HUES48 (cell line): ENCODE data around the gene NSMF.
A peak's percentile ranks its signal among the peaks of the same experiment; 100 is the strongest.

Source experiments
- H3K27ac ChIP-seq: one replicate; pipeline ENCODE4 v1.7.0; 2013; ENCODE audit warnings: low read depth, low read length, inconsistent platforms
- H3K27me3 ChIP-seq: 2 replicates; pipeline ENCODE4 v1.6.1; 2013; ENCODE audit warnings: mild to moderate bottlenecking, low read length; ENCODE audit not compliant: control insufficient read depth, insufficient read depth
- H3K36me3 ChIP-seq: 2 replicates; pipeline ENCODE4 v1.6.1; 2013; ENCODE audit warnings: low read length; ENCODE audit not compliant: control insufficient read depth, insufficient read depth
- H3K4me1 ChIP-seq: 2 replicates; pipeline ENCODE4 v1.6.1; 2013; ENCODE audit warnings: mild to moderate bottlenecking, low read length; ENCODE audit not compliant: control insufficient read depth, insufficient read depth
- H3K4me3 ChIP-seq: 2 replicates; pipeline ENCODE4 v1.5.1; 2013; ENCODE audit warnings: mild to moderate bottlenecking, low read depth, low read length
- H3K9ac ChIP-seq: 2 replicates; pipeline ENCODE4 v1.6.1; 2013; ENCODE audit warnings: mild to moderate bottlenecking, low read depth, low read length, moderate library complexity
- H3K9me3 ChIP-seq: 2 replicates; pipeline ENCODE4 v1.6.1; 2013; ENCODE audit warnings: low read length; ENCODE audit not compliant: control insufficient read depth, insufficient read depth

The NSMF gene, protein sequence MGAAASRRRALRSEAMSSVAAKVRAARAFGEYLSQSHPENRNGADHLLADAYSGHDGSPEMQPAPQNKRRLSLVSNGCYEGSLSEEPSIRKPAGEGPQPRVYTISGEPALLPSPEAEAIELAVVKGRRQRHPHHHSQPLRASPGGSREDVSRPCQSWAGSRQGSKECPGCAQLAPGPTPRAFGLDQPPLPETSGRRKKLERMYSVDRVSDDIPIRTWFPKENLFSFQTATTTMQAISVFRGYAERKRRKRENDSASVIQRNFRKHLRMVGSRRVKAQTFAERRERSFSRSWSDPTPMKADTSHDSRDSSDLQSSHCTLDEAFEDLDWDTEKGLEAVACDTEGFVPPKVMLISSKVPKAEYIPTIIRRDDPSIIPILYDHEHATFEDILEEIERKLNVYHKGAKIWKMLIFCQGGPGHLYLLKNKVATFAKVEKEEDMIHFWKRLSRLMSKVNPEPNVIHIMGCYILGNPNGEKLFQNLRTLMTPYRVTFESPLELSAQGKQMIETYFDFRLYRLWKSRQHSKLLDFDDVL

DNA sequence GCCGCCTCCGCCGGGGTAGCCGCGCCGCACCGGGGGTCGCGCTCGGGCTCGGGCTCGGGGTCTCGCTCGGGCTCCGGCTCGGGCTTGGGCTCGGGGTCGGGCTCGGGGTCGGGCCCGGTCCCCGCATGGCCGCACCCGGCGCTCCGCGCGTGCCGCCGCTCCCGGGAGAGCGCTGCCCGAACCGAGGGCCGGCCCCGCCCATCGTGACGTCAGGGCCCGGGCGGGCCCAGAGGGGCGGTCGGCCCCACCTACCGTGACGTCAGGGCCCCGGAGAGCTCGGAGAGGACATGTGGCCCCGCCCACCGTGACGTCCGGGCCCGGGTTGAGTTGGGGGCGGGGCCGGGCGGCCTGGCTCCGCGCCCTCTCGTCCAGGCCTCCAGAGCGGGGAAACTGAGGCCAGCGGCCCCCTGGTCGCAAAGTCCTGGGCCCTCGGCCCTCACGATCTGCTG lies at the start of gene NSMF:
NSMF (minus strand) TSS at position 183 of the 449 bp plus-strand sequence. CDS start 232 bp downstream, outside the sequence.
- H3K9me3 ChIP-seq: no peaks in the 10 kb centered on the region
- H3K4me3 ChIP-seq: peak within 1 kb of the TSS; percentile 72
- H3K36me3 ChIP-seq: peaks cover 20% of the 10 kb centered on the region; the same call in 1 of the 2 replicates
- H3K27me3 ChIP-seq: peaks cover 15% of the 10 kb centered on the region
- no peaks in the 10 kb centered on the region; the same call in 1 of the 2 replicates for H3K4me1 ChIP-seq
- no peak within 1 kb of the TSS for H3K27ac ChIP-seq
- H3K9ac ChIP-seq: no peak within 1 kb of the TSS

GRCh38 chr9:137506702-137507171 lies 47.6 kb upstream of the NSMF start:
- H3K9me3 ChIP-seq: peaks cover 13% of the 10 kb centered on the region
- H3K4me1 ChIP-seq: no peaks in the 10 kb centered on the region
- H3K27ac ChIP-seq: no peak overlapping the region
- no peak overlapping the region for H3K4me3 ChIP-seq
- no peaks in the 10 kb centered on the region for H3K36me3 ChIP-seq
- no peaks in the 10 kb centered on the region for H3K27me3 ChIP-seq
- H3K9ac ChIP-seq: no peak overlapping the region

DNA sequence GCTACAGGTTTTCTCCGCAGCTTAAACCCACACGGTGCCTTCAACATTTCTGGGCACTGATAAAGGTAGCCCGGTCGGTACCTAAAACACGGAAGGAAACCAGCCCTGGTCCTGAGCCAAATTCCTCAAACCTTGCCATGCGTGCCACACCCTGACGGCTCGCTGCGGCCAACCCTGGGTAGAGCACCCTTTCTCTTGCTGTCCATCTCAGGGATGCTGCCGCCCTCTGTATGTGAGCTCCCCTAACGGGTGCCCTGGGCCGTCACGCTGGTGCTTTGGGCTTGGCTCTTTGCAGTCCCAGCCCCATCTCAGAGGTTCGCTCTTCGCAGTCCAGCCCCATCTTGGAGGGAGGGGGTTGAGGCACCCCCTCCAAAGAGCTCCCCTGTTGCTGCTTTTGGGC lies 47.1 kb upstream of the NSMF start:
- H3K27ac ChIP-seq: no peak overlapping the region

DNA sequence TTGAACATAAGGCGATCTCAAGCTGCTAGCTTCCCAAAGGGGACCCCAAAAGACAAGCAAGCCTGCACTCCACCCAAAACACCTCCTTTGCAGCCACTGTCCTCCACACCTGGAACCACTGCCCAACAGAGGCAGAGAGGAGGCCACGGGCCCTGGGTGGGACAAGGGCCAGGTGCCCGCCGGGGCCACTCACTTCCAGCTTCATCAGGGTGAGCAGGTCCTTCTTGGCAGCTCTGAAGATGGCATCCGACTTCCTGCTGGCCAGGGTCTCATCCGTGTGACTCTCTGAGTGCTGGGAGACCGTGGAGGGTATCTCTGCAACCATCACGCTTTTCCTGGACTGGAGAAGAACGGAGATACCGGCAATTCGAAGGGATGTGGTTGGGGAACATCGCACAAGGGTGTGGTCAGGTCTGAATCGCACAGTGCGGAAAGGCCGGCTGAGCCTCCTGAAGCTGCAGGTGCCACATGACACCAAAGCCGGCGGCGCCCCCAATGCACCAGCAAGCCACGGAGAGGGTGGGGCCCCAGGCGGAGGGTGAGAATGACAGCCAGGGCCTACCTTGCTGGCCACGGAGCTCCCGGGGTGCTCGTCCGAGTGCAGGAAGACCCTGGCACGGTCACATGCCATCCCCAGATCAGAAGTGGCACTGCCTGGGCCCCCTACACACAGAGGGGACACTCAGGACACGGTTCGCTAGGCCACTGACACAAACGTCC lies 46.4 kb upstream of the NSMF start:
- H3K9ac ChIP-seq: no peak overlapping the region
- no peak overlapping the region for H3K4me3 ChIP-seq
- no peaks in the 10 kb centered on the region for H3K36me3 ChIP-seq
- H3K4me1 ChIP-seq: no peaks in the 10 kb centered on the region
- no peak overlapping the region for H3K27ac ChIP-seq
- H3K9me3 ChIP-seq: peaks cover 13% of the 10 kb centered on the region
- no peaks in the 10 kb centered on the region for H3K27me3 ChIP-seq

More for the DNA sequence above, 47.1 kb upstream of the NSMF start:
- peaks cover 13% of the 10 kb centered on the region for H3K9me3 ChIP-seq
- H3K4me3 ChIP-seq: no peak overlapping the region
- H3K36me3 ChIP-seq: no peaks in the 10 kb centered on the region
- no peak overlapping the region for H3K9ac ChIP-seq
- H3K27me3 ChIP-seq: no peaks in the 10 kb centered on the region
- no peaks in the 10 kb centered on the region for H3K4me1 ChIP-seq

- H3K4me1 ChIP-seq: no peaks in the 10 kb centered on the region
- H3K36me3 ChIP-seq: no peaks in the 10 kb centered on the region
- peaks cover 13% of the 10 kb centered on the region for H3K9me3 ChIP-seq
- no peaks in the 10 kb centered on the region for H3K27me3 ChIP-seq
- no peak overlapping the region for H3K9ac ChIP-seq
- H3K4me3 ChIP-seq: no peak overlapping the region
- no peak overlapping the region for H3K27ac ChIP-seq
Observed at GRCh38 chr9:137504432-137504777, 45.3 kb upstream of the NSMF start.

DNA sequence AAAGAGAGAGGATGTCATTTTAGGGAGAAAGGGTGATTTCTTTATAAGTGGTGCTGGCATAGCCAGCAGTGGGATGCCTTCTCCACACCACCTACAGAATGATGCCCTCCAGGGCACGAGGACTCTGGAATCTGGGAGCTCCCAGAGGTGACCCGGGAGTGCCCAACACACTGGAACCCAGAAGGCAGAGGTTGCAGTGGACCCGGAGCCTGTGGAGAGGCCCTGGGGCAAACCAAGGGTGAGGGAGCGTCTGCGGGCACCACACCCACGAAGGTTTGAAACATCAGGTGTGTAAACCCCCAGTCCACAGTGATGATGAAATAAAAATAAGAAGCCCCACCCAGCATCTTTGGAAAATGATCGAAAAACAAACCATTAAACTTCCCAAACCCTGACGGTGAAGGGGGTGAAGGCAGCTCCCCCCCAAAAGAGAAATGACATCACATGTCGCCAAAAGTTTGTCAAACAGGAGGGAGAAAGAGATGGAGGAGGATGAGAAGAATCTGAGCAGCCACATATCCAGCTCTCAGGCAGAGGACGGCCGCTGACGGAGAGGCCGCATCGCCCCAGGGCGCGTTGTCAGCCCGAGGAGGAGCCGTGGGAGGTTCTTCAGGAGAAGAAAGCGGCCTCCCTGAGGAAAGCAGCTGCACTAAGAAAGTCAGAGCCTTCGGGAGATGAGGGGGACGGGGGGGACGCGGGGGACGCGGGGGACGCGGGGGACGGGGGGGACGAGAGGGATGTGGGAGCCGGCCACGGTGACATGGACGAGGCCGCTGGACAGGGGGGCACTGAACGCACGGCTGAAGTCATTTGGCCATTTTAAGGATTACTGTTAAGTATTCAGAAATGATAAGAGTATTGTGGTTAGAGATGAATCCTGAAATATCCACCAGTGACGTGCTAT lies 43.1 kb upstream of the NSMF start:
- Histone ChIP-seq H3K36me3 (no peaks in the 10 kb centered on the region), H3K4me3 (no peak overlapping the region), H3K9ac (no peak overlapping the region), H3K9me3 (peaks cover 15% of the 10 kb centered on the region), H3K27ac (no peak overlapping the region), H3K27me3 (no peaks in the 10 kb centered on the region), H3K4me1 (no peaks in the 10 kb centered on the region)

- no peaks in the 10 kb centered on the region for H3K4me1 ChIP-seq
- no peak overlapping the region for H3K4me3 ChIP-seq
- no peaks in the 10 kb centered on the region for H3K36me3 ChIP-seq
- no peak overlapping the region for H3K27ac ChIP-seq
- peaks cover 15% of the 10 kb centered on the region for H3K9me3 ChIP-seq
- H3K27me3 ChIP-seq: no peaks in the 10 kb centered on the region
- H3K9ac ChIP-seq: no peak overlapping the region
Observed at GRCh38 chr9:137501457-137501856, 42.3 kb upstream of the NSMF start.

- Histone ChIP-seq H3K27ac (no peak overlapping the region), H3K4me1 (no peaks in the 10 kb centered on the region), H3K9ac (no peak overlapping the region), H3K27me3 (no peaks in the 10 kb centered on the region), H3K9me3 (peaks cover 15% of the 10 kb centered on the region), H3K4me3 (no peak overlapping the region), H3K36me3 (no peaks in the 10 kb centered on the region)
Observed at GRCh38 chr9:137500666-137501397, 41.7 kb upstream of the NSMF start.

DNA sequence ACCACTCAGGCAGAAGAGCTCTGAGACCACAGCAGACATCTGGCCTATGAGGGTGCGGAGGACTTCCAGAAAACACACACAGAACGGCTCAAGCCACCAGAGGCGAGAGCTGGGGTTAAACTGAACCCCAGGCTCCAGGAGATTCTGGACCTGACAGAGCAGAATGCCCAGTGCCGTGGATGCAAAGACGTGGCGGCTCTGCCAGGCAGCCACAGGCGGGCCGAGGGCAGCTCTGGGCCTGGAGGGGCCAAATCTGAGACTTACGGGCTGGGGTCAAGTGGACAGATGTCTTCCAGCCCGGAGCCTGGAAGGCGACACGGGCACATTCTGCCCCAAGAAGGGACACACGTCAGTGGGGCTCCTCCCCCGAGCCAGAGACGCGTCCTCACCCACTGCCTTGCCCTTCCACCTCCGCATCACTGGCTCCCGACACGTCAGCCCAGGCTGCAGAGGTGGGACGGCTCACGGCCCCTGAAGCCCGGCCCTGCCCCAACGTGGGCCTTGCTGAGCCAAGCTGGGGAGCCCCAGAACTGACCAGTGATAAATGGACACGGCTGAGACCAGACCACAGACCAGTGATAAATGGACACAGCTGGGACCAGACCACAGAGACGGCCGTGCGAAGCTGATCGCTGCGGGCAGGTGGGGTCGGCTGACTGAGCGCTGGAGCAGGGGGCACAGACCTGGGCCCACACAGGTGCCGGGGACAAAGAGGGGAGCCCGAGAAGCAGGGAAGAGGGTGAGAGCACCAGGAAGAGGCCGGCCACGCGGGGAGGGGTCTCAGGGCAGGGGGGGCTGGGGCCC lies 40.9 kb upstream of the NSMF start:
- Histone ChIP-seq H3K9me3 (peaks cover 15% of the 10 kb centered on the region), H3K36me3 (no peaks in the 10 kb centered on the region), H3K27me3 (no peaks in the 10 kb centered on the region), H3K4me3 (no peak overlapping the region), H3K4me1 (no peaks in the 10 kb centered on the region), H3K27ac (no peak overlapping the region), H3K9ac (no peak overlapping the region)
